ENCODE measurements around the gene FAIM2.
A peak's percentile ranks its signal among the peaks of the same experiment; 100 is the strongest.

FAIM2 gene

GRCh38 chr12:49948866-49949845, 45.5 kb upstream of the FAIM2 start:
- no peak for DNase-seq (ENCODE audit: low read depth)
- TF ChIP-seq CTCF (IDR thresholded peaks at IDR 0.05; ENCODE audit: insufficient read depth, low read depth, low read length, missing control alignments) = no peak
- H3K4me3 ChIP-seq (ENCODE audit: low read depth, low read length) = no peak overlapping the region

- no peak for TF ChIP-seq CTCF (IDR thresholded peaks at IDR 0.05; ENCODE audit: insufficient read depth, low read depth, low read length, missing control alignments)
- DNase-seq (ENCODE audit: low read depth) = no peak
- no peak overlapping the region for H3K4me3 ChIP-seq (ENCODE audit: low read depth, low read length)
Observed at GRCh38 chr12:49947593-49948226, 44.0 kb upstream of the FAIM2 start.

- H3K4me3 ChIP-seq (ENCODE audit: low read depth, low read length) = no peak overlapping the region
- DNase-seq (ENCODE audit: low read depth) = no peak
- no peak for TF ChIP-seq CTCF (IDR thresholded peaks at IDR 0.05; ENCODE audit: insufficient read depth, low read depth, low read length, missing control alignments)
Observed at GRCh38 chr12:49946497-49946896, 42.8 kb upstream of the FAIM2 start.

GRCh38 chr12:49946086-49946485, 42.4 kb upstream of the FAIM2 start:
- H3K4me3 ChIP-seq (ENCODE audit: low read depth, low read length) = no peak overlapping the region
- TF ChIP-seq CTCF (IDR thresholded peaks at IDR 0.05; ENCODE audit: insufficient read depth, low read depth, low read length, missing control alignments) = no peak
- DNase-seq (ENCODE audit: low read depth) = no peak

- no peak overlapping the region for H3K4me3 ChIP-seq (ENCODE audit: low read depth, low read length)
- DNase-seq (ENCODE audit: low read depth) = peak; percentile 81
- peak; percentile 97 for TF ChIP-seq CTCF (IDR thresholded peaks at IDR 0.05; ENCODE audit: insufficient read depth, low read depth, low read length, missing control alignments)
Observed at GRCh38 chr12:49945394-49946080, 41.8 kb upstream of the FAIM2 start.

- no peak overlapping the region for H3K4me3 ChIP-seq (ENCODE audit: low read depth, low read length)
- TF ChIP-seq CTCF (IDR thresholded peaks at IDR 0.05; ENCODE audit: insufficient read depth, low read depth, low read length, missing control alignments) = no peak
- DNase-seq (ENCODE audit: low read depth) = no peak
Observed at GRCh38 chr12:49944718-49945117, 41.0 kb upstream of the FAIM2 start.

Data from GM12865 (cell line).